GM23338 (cell line): ENCODE measurements around the gene ZFP62. TPM values are rescaled to one million over a fixed set of nuclear protein-coding genes. Genes with fewer than 3 reads are reported as not detected.

Experiments
- ATAC-seq: fragments of 200-7000 bp; cut with Tn5 transposase; 3 replicates; pipeline ENCODE4 v1.9.1; 2020
- DNase-seq: peaks from one replicate; pipeline ENCODE4 v3.0.0-alpha.2; 2015; ENCODE audit warnings: low spot score
- H2AFZ ChIP-seq: fragments of 200-600 bp; sonication (generic); 2 replicates; pipeline ENCODE4 v1.8.0; 2016; ENCODE audit warnings: antibody characterized with exemption, mild to moderate bottlenecking, moderate library complexity
- H3F3A ChIP-seq: fragments of 200-600 bp; sonication (generic); replicated peaks from 2 replicates; pipeline ENCODE4 v1.8.0; 2017; ENCODE audit warnings: antibody characterized with exemption, mixed run types, low read depth
- H3K27ac ChIP-seq: fragments of 200-600 bp; sonication (generic); 2 replicates; pipeline ENCODE4 v1.6.1; 2016; ENCODE audit warnings: low read depth
- H3K27me3 ChIP-seq: fragments of 200-600 bp; sonication (generic); 2 replicates; pipeline ENCODE4 v1.8.0; 2016; ENCODE audit warnings: mild to moderate bottlenecking, mixed run types, moderate library complexity; ENCODE audit not compliant: insufficient read depth
- H3K36me3 ChIP-seq: fragments of 200-600 bp; sonication (generic); 2 replicates; pipeline ENCODE4 v1.8.0; 2016; ENCODE audit warnings: mild to moderate bottlenecking; ENCODE audit not compliant: insufficient read depth
- H3K4me1 ChIP-seq: fragments of 200-600 bp; sonication (generic); 2 replicates; pipeline ENCODE4 v1.8.0; 2016; ENCODE audit warnings: mild to moderate bottlenecking, moderate library complexity; ENCODE audit not compliant: insufficient read depth
- H3K4me2 ChIP-seq: fragments of 200-600 bp; sonication (generic); 2 replicates; pipeline ENCODE4 v1.7.1; 2017; ENCODE audit warnings: mixed run types
- H3K4me3 ChIP-seq: fragments of 200-600 bp; sonication (generic); 2 replicates; pipeline ENCODE4 v1.6.1; 2016; ENCODE audit warnings: mixed run types
- H3K79me2 ChIP-seq: fragments of 200-600 bp; sonication (generic); replicated peaks from 2 replicates; pipeline ENCODE4 v1.8.0; 2017; ENCODE audit warnings: mild to moderate bottlenecking; ENCODE audit not compliant: insufficient read depth
- H3K9me2 ChIP-seq: fragments of 200-600 bp; sonication (generic); 2 replicates; pipeline ENCODE4 v1.8.0; 2017; ENCODE audit not compliant: insufficient read depth
- H4K20me1 ChIP-seq: fragments of 200-600 bp; sonication (generic); replicated peaks from 2 replicates; pipeline ENCODE4 v1.8.0; 2017; ENCODE audit warnings: mild to moderate bottlenecking; ENCODE audit not compliant: insufficient read depth
- H3K27ac Mint-ChIP-seq: 2 replicates; pipeline ENCODE4 v1.8.0; 2020; ENCODE audit warnings: inconsistent platforms, mild to moderate bottlenecking, moderate library complexity, mixed read lengths
- H3K27me3 Mint-ChIP-seq: 3 replicates; pipeline ENCODE4 v1.8.0; 2022; ENCODE audit warnings: low read depth, mild to moderate bottlenecking, moderate library complexity, mixed read lengths, inconsistent platforms; ENCODE audit not compliant: insufficient read depth, poor library complexity
- H3K36me3 Mint-ChIP-seq: 3 replicates; pipeline ENCODE4 v1.8.0; 2021; ENCODE audit warnings: low read depth, mild to moderate bottlenecking, inconsistent platforms, moderate library complexity, mixed read lengths
- H3K4me1 Mint-ChIP-seq: 3 replicates; pipeline ENCODE4 v1.8.0; 2020; ENCODE audit warnings: mild to moderate bottlenecking, inconsistent platforms, mixed read lengths
- H3K4me3 Mint-ChIP-seq: 3 replicates; pipeline ENCODE4 v1.8.0; 2021; ENCODE audit warnings: moderate library complexity, mild to moderate bottlenecking, inconsistent platforms, mixed read lengths
- H3K9me3 Mint-ChIP-seq: 3 replicates; pipeline ENCODE4 v1.8.0; 2020; ENCODE audit warnings: moderate library complexity, mild to moderate bottlenecking, inconsistent platforms, mixed read lengths
- CREB1 ChIP-seq: fragments of 250-450 bp; sonication (Bioruptor Pico); IDR thresholded peaks from 2 replicates; pipeline ENCODE4 v1.5.0; 2020; ENCODE audit warnings: low read depth, mild to moderate bottlenecking, moderate library complexity
- EZH2 ChIP-seq: fragments of 200-600 bp; sonication (generic); IDR thresholded peaks from one replicate; pipeline ENCODE4 v1.8.0; 2017; ENCODE audit warnings: antibody characterized with exemption, mild to moderate bottlenecking, low read depth; ENCODE audit not compliant: unreplicated experiment
- EZH2phosphoT487 ChIP-seq: fragments of 200-600 bp; sonication (generic); IDR thresholded peaks from one replicate; pipeline ENCODE4 v1.8.1; 2018; ENCODE audit warnings: antibody characterized with exemption; ENCODE audit not compliant: unreplicated experiment
- JUNB ChIP-seq: IDR thresholded peaks from one replicate; pipeline ENCODE4 v1.6.1; 2016; ENCODE audit warnings: antibody characterized with exemption; ENCODE audit not compliant: unreplicated experiment
- NANOG ChIP-seq: IDR thresholded peaks from 2 replicates; pipeline ENCODE4 v1.6.1; 2016; ENCODE audit warnings: antibody characterized with exemption, borderline replicate concordance
- POLR2AphosphoS5 ChIP-seq: IDR thresholded peaks from 2 replicates; pipeline ENCODE4 v1.6.1; 2016; ENCODE audit warnings: antibody characterized with exemption, low read depth
- STAT1 ChIP-seq: IDR thresholded peaks from one replicate; pipeline ENCODE4 v1.6.1; 2016; ENCODE audit warnings: antibody characterized with exemption; ENCODE audit not compliant: unreplicated experiment
- ZNF114 ChIP-seq: fragments of 250-450 bp; sonication (Bioruptor Pico); IDR thresholded peaks from 2 replicates; pipeline ENCODE4 v1.5.0; 2020; ENCODE audit warnings: mild to moderate bottlenecking, moderate library complexity
- polyA plus RNA-seq: library from polyadenylated mRNA; unstranded; fragments of >200 nt; fragmentation: Nextera tagmentation; extraction: Ambion mirVana; gene quantifications from 2 replicates; pipeline ENCODE4 v1.2.1, GENCODE V29; 2016
- total RNA-seq: library from RNA; depleted of rRNA; stranded (reverse); fragments of >200 nt; shearing (Covaris generic); gene quantifications from 2 replicates; pipeline ENCODE4 v1.2.3, GENCODE V29; 2014
- TF ChIP-seq, protein P1 (sequence below): IDR thresholded peaks from 2 replicates; pipeline ENCODE4 v1.6.1; 2016; ENCODE audit warnings: antibody characterized with exemption
- TF ChIP-seq, protein P2 (sequence below): IDR thresholded peaks from one replicate; pipeline ENCODE4 v1.6.1; 2018; ENCODE audit warnings: antibody characterized with exemption; ENCODE audit not compliant: unreplicated experiment
- TF ChIP-seq, protein P3 (sequence below), 2 experiments: fragments of 200-600 bp in 1 of 2; sonication (generic) in 1 of 2; conservative IDR thresholded peaks; 2 replicates each; pipeline versions ENCODE4 v1.5.1 to v1.6.1; 2016 to 2017; ENCODE audit warnings: antibody characterized with exemption in 2 of 2, low read depth in 2 of 2, mild to moderate bottlenecking in 2 of 2, moderate library complexity in 1 of 2

Gene ZFP62
- total and polyA plus RNA-seq, 2 experiments from 2014 or later, result 32.9 to 33.2 TPM

DNA sequence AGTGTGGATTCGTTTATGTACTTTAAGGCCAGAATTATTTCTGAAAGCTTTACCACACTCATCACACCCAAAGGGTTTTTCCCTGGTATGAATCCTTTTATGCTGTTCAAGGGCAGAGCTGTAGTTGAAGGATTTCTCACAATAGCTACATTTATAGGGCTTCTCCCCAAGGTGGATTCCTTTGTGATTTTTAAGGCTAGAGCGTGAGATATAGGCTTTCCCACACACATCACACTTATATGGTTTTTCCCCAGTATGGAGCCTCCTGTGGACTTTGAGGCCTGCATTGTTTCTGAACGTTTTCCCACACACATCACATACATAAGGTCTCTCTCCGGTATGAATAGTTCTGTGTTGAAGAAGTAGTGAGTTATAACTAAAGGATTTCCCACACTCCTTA is 11.2 kb downstream of the ZFP62 start:
- Histone ChIP-seq H4K20me1 (peaks cover 6% of the 10 kb centered on the region), H3K9me2 (peaks cover 7% of the 10 kb centered on the region; the same call in 1 of the 2 replicates), H3K27me3 (peaks cover 4% of the 10 kb centered on the region; the same call in 1 of the 2 replicates), H2AFZ (no peak overlapping the region), H3K36me3 (peaks cover 50% of the 10 kb centered on the region), H3K4me3 (no peak overlapping the region), H3K27ac (no peak overlapping the region), H3K79me2 (peaks cover 22% of the 10 kb centered on the region), H3F3A (no peaks in the 10 kb centered on the region; the same call in 1 of the 2 replicates), H3K4me1 (no peaks in the 10 kb centered on the region), H3K4me2 (no peak overlapping the region)
- DNase-seq (no peak), ATAC-seq (no peak)
- Mint-ChIP-seq H3K9me3 (peaks cover 81% of the 10 kb centered on the region), H3K36me3 (peaks cover 99% of the 10 kb centered on the region), H3K4me3 (no peak overlapping the region), H3K4me1 (no peaks in the 10 kb centered on the region; the same call in 1 of the 3 replicates), H3K27me3 (peaks cover 15% of the 10 kb centered on the region), H3K27ac (no peak overlapping the region)
- TF ChIP-seq, protein P1, sequence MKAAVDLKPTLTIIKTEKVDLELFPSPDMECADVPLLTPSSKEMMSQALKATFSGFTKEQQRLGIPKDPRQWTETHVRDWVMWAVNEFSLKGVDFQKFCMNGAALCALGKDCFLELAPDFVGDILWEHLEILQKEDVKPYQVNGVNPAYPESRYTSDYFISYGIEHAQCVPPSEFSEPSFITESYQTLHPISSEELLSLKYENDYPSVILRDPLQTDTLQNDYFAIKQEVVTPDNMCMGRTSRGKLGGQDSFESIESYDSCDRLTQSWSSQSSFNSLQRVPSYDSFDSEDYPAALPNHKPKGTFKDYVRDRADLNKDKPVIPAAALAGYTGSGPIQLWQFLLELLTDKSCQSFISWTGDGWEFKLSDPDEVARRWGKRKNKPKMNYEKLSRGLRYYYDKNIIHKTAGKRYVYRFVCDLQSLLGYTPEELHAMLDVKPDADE, result no peak
- no peak for TF ChIP-seq ZNF114
- TF ChIP-seq, protein P2, sequence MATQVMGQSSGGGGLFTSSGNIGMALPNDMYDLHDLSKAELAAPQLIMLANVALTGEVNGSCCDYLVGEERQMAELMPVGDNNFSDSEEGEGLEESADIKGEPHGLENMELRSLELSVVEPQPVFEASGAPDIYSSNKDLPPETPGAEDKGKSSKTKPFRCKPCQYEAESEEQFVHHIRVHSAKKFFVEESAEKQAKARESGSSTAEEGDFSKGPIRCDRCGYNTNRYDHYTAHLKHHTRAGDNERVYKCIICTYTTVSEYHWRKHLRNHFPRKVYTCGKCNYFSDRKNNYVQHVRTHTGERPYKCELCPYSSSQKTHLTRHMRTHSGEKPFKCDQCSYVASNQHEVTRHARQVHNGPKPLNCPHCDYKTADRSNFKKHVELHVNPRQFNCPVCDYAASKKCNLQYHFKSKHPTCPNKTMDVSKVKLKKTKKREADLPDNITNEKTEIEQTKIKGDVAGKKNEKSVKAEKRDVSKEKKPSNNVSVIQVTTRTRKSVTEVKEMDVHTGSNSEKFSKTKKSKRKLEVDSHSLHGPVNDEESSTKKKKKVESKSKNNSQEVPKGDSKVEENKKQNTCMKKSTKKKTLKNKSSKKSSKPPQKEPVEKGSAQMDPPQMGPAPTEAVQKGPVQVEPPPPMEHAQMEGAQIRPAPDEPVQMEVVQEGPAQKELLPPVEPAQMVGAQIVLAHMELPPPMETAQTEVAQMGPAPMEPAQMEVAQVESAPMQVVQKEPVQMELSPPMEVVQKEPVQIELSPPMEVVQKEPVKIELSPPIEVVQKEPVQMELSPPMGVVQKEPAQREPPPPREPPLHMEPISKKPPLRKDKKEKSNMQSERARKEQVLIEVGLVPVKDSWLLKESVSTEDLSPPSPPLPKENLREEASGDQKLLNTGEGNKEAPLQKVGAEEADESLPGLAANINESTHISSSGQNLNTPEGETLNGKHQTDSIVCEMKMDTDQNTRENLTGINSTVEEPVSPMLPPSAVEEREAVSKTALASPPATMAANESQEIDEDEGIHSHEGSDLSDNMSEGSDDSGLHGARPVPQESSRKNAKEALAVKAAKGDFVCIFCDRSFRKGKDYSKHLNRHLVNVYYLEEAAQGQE, result no peak
- TF ChIP-seq, protein P3, sequence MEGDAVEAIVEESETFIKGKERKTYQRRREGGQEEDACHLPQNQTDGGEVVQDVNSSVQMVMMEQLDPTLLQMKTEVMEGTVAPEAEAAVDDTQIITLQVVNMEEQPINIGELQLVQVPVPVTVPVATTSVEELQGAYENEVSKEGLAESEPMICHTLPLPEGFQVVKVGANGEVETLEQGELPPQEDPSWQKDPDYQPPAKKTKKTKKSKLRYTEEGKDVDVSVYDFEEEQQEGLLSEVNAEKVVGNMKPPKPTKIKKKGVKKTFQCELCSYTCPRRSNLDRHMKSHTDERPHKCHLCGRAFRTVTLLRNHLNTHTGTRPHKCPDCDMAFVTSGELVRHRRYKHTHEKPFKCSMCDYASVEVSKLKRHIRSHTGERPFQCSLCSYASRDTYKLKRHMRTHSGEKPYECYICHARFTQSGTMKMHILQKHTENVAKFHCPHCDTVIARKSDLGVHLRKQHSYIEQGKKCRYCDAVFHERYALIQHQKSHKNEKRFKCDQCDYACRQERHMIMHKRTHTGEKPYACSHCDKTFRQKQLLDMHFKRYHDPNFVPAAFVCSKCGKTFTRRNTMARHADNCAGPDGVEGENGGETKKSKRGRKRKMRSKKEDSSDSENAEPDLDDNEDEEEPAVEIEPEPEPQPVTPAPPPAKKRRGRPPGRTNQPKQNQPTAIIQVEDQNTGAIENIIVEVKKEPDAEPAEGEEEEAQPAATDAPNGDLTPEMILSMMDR (conservative IDR thresholded peaks at IDR 0.05; ENCODE audit: low read depth in 2 of 2), result no peak
- TF ChIP-seq JUNB, result no peak
- TF ChIP-seq STAT1, result no peak
- no peak for TF ChIP-seq NANOG
- no peak for TF ChIP-seq EZH2phosphoT487

DNA sequence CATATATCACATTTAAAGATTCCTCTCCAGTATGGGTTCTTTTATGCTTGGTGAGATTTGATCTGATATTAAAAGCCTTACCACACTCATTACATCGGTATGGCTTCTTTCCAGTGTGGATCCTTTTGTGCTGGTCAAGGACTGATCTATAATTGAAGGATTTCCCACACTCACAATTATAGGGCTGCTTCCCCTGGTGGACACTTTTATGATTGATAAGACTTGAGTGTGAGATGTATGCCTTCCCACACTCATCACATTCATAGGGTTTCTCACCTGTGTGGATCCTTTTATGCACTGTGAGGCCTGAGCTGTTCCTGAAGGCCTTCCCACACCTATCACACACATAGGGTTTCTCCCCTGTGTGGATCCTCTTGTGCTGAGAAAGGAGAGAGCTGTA is 12.2 kb downstream of the ZFP62 start:
- Histone ChIP-seq H3K9me2 (peaks cover 9% of the 10 kb centered on the region; the same call in 1 of the 2 replicates), H3K4me3 (no peak overlapping the region), H3F3A (no peaks in the 10 kb centered on the region; the same call in 1 of the 2 replicates), H3K79me2 (peaks cover 18% of the 10 kb centered on the region), H4K20me1 (peaks cover 4% of the 10 kb centered on the region), H3K4me1 (no peaks in the 10 kb centered on the region; the same call in 1 of the 2 replicates), H3K4me2 (no peak overlapping the region), H3K27me3 (peaks cover 4% of the 10 kb centered on the region; the same call in 1 of the 2 replicates), H3K36me3 (peaks cover 46% of the 10 kb centered on the region), H2AFZ (no peak overlapping the region), H3K27ac (no peak overlapping the region)
- peaks cover 85% of the 10 kb centered on the region for H3K9me3 Mint-ChIP-seq
- no peak for DNase-seq
- H3K27me3 Mint-ChIP-seq, result peaks cover 17% of the 10 kb centered on the region
- ATAC-seq, result no peak
- peaks cover 98% of the 10 kb centered on the region for H3K36me3 Mint-ChIP-seq
- no peak overlapping the region for H3K4me3 Mint-ChIP-seq
- no peaks in the 10 kb centered on the region; the same call in 1 of the 3 replicates for H3K4me1 Mint-ChIP-seq
- no peak overlapping the region for H3K27ac Mint-ChIP-seq
- TF ChIP-seq EZH2 (no peak), CREB1 (no peak), POLR2AphosphoS5 (no peak)
- TF ChIP-seq, protein P2, result no peak
- TF ChIP-seq, protein P1, result no peak
